Glomerular visceral epithelial cell (primary cell): ENCODE data around the gene AKAP3.
A peak's percentile ranks its signal among the peaks of the same experiment; 100 is the strongest.

Experiments used
- DNase-seq: peaks from one replicate; pipeline ENCODE4 v3.0.0-alpha.2; 2016; ENCODE audit errors: extremely low spot score

AKAP3 gene

DNA sequence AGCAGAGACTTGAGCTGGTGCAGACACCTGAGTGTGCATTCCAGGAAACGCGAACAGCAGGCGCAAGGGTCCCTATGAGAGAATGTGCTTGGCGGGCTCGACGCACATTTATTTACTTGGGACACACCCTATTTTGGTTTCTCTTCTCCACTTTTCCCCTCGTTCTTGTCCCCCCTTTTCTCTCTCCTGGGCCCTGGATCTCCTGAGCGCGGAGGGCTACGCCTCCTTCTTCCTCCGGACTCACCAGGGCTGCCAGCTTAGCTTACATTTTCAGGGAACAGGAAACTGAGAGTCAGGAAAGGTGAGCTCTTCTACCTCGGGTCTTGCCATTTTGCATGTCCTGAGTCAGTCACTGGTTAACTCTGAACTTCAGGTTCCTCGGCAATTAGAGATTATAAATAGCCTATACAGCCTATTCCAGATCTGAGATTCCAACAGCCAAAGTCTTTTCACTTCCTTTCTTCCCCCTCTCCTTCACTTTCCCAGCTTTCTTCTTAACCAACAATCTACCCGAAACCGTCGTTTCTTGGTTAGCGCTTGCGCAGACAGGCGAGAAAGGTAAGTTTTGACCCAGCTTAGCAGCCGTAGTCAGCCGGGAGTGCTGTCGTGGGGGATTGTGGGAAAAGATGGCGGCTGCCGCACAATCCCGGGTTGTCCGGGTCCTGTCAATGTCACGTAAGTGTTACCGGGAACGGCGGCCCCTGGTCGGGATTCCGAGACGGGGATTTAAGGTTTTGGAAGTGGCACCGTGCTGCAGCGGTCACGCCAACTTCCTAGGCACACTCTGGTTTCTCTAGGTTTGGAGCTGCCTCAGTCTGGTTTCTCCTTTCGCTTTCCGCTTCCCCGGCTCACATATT, at the start of gene AKAP3, which contains the start of gene NDUFA9:
AKAP3 (minus strand) TSS at position 551 of the 857 bp plus-strand sequence. CDS start 10,855 bp downstream, outside the sequence.
NDUFA9 (plus strand) TSS at position 614 of the 857 bp plus-strand sequence; CDS start at position 627, 13 bp downstream.
- DNase-seq: peak; percentile 80

GRCh38 chr12:4690760-4691159, 41.9 kb upstream of the AKAP3 start:
- DNase-seq: no peak

DNA sequence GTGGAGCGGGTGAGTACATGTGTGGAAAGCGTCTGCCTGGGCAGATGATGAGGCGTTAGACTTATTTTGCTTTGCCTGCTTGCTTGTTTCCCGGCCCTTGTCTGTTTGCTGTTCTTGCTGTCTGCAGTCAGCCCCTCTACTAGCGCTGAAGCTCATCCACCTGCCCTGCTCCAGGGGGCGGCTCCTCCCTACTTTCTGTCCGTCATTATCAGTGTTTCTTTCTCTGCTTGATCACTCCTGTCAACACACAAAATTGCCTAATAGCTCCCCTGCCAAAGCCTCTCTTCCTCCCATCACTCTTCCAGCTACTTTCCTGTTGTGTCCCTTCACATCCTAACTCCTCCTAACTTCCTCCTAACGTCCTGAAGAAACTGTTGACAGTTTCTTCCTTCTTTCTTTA, 36.5 kb upstream of the AKAP3 start:
- no peak for DNase-seq

DNA sequence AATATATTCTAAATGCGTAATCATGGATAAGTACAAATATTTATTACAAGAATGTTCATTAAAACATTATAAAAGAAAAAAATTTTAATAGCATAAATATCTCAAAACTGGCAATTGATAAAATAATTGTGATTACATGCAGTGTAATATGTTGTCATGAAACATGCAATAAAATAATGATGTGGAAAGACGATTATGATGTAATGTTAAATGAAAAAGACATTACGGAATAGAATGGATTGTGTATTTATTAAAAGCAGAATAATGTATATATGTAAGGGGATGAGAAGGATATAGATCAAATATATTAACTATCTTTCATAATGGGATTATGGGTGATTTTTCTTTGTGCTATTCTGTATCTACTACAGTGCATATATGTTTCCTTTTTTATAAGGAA, 32.9 kb upstream of the AKAP3 start:
- no peak for DNase-seq

DNA sequence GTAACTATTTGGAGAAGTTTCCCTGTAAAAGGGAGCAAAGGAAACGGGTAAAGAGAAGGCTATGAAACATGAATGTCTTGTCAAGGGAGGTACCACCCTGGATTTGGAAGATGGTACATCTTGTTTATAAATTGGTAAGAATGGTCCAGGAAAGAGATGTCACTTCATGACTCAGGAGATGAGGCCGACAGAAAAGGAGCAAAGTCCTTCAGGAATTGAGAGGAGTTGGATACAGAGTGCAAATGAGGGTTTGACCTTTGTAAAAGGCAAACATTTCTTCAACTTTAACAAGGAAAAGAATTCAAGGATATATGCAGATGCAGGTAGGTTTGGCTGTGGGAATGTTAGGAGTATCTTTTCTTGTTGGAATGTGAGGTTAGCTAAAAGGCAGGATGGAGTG, 30.9 kb upstream of the AKAP3 start:
- no peak for DNase-seq

- no peak for DNase-seq
These were observed 16.4 kb upstream of the AKAP3 start for GRCh38 chr12:4665236-4665635.

DNA sequence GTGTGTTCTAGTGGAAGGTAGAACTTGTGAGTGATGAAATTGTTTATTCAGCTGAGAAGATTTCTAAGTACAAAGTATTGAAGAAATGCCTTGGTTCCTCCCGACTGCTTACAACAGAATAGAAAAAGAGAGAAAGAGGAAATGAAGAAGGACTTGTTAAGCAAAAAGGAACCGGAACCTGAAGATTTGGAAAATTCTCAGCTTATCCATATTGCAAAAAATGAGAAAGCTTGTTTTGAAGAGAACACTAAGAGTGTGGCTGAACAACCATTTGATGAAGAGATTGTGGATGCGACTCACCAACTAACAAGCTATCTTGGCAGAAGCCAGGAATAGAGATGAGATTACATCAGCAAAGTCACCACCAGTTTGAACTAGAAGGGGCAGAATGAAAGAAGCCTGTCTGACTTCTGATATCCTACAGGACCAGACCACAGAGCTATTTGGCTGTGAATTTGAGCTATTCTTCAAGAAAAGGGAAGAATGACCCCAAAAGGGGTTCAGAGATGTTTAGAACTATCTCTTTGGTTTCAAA, 15.2 kb upstream of the AKAP3 start:
- DNase-seq: peak; percentile 56

DNA sequence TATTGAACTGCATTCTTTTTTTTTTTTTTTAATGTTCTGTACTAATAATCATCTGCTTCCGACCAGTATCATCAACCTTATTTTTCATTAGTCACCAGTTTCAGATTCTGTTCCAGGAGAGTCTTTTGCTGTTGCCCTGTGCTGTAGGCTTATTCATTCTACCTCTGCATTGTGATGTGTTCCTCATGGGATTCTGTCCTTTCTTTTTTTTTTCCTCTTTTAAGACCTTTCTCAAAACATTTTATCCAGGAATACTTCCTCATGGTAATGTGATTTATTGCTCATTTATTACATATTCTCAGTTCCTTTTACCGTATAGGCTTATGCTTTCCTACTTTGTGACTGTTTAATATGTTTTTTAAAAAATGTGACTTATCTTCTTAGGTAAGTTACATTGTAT, 4.8 kb upstream of the AKAP3 start:
- DNase-seq: no peak

GRCh38 chr12:4653257-4653656, 4.4 kb upstream of the AKAP3 start:
- DNase-seq: no peak

DNA sequence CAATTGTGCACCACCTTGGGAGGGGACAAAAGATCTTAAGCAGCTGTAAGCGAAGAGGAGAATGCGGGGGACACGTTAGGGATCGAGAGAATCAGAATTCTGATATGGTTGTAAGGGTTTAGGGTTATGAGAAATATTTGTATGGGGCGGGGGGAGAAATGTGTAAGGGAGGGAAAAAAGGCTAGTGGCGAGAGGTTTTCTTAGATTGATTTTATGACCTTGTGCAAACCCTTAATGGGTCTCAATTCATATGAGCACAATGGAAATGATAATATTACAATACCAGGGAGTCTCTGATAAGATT, 459 bp upstream of the AKAP3 start:
- DNase-seq: no peak

DNA sequence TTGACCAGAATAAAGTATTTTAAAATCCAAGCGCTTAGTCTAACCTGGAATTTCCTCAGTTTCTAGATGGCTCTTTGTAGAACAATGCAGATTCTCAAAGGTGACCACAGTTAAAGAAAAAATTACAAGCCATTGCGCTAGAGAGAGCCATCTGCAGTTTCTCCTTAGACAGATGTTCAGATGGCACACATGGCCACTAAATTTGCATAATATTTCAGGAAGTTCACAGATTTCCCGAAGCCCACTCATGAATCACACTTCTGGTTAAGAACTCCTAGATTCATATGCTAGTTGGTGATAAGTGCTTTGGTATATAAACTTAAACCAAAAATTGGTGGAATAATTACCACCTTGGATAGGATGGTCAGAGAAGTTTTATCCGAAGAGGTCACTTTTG, 749 bp downstream of the AKAP3 start:
- peak; percentile 36 for DNase-seq

DNA sequence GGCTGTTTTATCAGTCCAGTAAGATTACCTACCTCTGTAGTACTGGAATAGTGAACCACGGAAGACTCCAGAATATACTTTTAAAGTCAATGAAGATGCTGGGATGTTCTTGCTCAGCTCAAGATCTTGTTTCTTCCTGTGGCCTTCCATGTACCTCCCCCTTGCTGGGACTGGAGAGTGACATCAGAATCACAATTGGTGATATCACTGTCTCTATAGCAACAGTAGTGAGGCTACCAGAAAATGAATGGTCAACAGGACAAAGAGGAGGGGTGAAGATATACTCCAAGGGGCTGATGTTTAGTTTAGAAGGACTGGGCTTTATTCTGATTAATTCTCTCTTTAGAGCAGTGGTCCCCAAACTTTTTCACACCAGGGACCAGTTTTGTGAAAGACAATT, 3.8 kb downstream of the AKAP3 start:
- DNase-seq: no peak

DNA sequence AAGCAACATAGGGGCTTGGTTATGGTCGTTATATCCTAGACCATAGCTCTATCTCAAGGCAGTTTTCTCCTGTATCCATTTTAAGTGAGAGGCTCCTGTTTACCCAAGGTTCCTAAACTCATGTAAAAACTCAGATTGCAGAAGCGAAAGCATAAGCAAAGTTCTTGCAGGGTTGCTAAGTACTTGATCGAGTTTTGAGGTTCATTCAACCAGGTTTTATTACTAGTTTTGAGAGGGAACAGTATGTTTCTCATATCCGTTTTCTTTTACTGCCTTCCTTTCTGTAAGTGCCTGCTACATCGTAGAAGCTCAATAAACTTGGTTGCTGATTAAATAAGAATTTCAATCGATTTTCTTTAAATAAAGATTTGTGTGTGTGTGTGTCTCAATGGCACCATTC, 5.1 kb downstream of the AKAP3 start:
- DNase-seq: no peak

DNA sequence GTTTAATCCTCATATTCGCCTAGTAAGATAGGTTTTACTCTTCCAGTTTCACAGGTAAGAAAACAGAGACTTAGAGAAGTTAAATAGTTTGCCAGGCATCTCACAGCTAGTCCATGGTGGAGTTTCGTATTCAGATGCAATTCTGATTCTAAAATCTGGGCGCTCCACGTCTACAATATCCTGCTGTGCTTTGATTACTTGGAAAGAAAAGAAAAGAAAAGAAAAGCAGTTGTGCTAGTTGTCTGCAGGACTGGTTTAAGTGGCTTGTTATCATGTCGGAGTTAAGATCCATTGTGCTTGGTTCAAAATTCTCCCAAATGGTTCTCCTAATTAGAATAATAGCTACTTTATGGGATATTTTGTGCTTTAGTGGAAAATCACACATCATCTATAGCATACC, 18.6 kb downstream of the AKAP3 start:
- DNase-seq: no peak

DNA sequence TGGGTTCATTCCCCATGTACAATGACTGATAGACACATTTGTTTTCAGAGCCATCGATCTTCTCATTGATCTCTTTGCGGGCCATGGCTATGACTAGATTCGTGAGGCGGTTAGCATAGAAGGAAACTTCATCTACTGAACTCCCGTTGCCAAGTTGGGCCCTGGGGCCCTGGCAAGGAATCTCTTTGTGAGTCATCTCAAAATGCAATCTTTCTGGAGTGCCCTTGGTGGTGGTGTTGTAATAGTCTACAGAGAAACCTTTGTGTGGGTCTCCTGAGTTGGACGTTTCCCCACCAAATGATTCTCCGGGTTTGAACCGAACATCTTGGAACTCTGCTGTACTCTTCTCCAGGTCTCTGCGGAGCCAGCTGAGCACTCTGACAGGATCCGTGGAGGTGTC, 20.4 kb downstream of the AKAP3 start:
- DNase-seq: no peak

DNA sequence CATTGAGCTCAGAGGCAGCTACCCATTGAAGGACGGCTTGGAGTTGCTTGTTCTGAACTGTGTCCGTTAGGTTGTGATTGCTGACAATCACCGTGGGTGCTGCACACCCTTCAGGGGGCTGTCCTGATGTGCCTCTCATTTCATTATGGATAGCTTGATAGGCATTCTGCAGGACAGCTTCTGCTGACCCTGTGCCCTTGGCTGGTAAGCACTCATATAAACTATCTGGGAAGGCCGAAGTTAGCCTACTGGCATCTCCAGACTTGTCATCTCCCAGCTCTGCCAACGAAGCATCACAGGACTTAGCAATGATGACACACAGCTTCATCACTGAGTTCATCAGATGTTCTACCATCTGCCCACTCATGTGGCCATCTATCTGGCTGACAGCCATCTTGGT, 22.3 kb downstream of the AKAP3 start:
- no peak for DNase-seq

GRCh38 chr12:4621511-4621910, 27.3 kb downstream of the AKAP3 start:
- DNase-seq: no peak

- DNase-seq: no peak
These were observed 33.2 kb downstream of the AKAP3 start for GRCh38 chr12:4615667-4616066.

DNA sequence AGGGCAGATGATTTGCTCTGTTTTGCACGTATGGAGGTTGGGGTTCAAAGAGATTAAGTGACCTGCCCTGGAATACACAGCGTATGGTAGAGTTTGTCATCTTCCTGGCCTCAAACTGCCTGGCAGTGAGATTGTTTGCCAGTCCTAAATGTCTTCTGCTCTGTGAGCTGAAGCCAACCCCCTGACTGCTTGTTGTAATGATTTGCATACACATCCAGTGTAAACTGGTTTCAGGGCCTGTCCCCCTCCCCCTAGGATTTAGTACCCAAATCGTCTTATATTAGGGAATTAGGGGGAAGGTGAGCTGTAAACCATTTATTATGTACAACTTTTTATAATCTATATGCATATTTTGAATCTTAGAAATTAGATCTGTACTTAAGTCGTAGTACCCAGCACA, 38.4 kb downstream of the AKAP3 start:
- no peak for DNase-seq

GRCh38 chr12:4609071-4609470, 39.8 kb downstream of the AKAP3 start:
- DNase-seq: no peak

- no peak for DNase-seq
These were observed 41.8 kb downstream of the AKAP3 start for GRCh38 chr12:4607056-4607455.

DNA sequence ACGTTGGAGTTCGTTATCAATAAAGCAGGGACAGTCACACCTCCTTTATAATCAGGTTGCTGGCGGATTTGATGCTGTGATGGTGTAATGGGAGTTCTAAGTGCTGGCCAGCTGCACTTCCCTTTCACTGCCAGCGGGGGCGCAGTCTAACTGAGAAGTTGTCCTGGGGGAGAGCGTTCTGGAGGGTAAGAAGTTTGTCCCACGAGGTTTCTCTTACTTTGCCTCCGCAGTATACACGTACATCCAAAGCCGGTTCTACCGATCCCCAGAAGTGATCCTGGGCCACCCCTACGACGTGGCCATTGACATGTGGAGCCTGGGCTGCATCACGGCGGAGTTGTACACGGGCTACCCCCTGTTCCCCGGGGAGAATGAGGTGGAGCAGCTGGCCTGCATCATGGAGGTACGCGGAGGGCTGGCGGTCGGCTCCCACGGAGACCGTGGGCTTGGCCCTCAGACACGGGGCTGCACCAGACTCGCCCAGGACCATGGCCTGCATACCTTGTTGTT, 44.1 kb downstream of the AKAP3 start:
- peak; percentile 79 for DNase-seq

GRCh38 chr12:4603946-4604345, 44.9 kb downstream of the AKAP3 start:
- DNase-seq: no peak
